NCI-H510A treated with DMSO at 0.1 percent for 48 hours (cell line): ENCODE measurements around the gene CHTF18.
"Not testable (repeated sequence)": the region's sequence is repeated elsewhere in the genome, so short reads cannot be mapped to it uniquely, and the experiment has no call there.

Source experiments
- DNase-seq: peaks from one replicate; lab custom pipeline; 2025; lab: John Stamatoyannopoulos, UW

CHTF18 gene

DNA sequence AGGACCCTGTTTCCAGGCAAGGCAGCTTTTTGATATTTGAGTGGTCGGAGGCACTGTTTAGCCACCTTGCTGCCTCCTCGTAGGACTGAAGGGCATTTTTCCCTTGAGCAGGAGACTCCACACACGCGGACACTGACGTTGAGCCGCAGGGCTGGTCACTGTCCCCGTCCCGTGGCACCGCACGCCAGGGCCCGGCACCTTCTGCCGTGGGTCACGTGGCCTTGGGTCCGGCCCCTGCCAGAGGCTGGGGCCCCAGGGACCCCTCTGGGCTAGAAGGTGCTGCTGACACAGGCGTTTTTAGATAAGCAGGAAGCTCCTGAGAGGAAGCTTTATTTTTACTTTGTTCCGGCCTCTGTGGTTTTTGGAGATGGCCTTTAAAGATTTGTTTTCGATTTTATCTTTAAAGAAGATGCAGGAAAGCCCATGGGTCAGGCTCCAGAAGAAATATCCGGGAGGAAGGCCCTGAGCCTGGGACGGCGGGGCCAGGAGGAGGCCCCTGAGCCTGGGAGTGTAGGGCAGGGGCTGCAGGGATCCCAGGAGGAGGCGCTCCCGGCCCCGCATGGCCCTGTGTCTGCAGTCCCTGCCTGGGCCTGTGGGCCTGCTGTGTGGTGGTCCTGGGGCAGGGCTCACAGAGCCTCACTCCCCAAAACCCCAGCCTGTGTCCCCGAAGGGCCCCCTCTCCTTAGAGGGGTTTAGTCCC, 42.6 kb downstream of the CHTF18 start:
- no peak for DNase-seq

DNA sequence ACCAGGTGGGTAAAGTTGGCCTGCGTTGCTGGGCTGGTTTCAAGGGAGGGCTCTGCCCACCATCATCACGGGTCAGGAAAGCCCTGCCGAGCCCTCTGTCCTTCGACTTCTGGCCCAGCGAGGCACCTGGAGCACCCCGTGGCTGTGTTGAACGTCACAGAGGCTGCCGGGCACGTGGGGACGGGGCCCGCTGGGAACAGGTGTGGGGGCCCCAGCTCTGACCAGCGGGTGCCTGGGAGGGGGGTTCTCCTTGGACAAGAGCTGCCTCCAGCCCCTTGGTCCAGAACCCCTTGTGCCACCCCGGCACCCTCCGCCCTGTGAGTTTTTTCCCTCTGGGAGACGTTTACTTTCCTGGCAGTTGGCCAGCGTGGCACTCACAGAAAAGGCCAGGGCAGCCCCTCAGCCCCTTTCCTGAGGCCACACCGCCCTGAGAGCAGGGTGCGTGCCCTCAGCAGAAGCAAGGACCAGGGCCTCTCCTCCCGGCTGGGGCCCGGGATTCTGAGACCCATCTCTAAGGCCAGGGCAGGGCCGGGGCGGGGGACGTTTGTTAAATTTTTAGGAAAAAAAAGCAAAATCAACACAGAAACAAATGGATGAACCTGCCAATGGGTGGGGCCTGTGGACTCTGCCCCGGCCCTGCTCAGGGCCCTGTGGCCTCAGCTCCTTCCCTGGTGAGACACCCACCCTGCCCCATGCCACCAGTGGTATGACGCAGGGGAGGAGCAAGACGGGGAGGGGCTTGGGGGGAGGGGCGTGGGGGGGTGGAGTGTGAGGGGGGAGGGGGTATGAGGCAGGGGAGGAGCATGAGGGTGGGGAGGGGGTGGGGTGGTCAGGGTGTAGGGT, 43.4 kb downstream of the CHTF18 start:
- DNase-seq, result no peak

DNA sequence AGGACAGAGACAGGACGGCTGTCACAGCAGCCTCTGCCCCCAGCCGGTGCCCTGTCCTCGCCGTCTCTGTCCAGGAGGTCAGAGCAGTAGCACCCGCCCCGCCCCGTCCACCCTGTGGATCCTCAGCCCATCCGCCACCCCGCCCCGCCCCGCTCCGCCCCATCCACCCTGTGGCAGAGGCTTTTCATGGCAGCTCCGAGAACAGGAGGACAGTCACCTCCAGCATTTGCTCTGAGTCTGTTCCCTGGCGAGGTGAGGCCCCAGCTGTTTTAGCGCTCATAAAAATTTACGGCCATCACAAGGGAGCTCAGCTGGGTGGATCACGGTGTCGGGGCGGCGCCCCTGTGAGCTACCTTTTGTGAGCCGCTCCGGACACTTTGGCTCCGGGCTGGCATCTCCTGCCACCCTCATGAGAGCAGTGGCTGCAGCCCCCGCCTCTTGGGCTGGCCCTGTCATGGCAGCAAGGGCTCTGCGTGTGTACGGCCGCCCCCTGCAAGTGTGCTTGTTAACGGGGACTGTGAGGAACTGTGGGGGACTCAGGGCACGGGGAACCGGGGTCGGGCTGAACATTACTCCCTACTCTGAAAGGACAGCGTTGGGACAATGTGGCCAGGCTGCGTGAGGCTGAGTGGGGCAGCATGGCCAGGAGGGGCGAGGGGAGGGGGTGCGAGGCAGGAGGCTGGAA, 44.4 kb downstream of the CHTF18 start:
- no peak for DNase-seq

DNA sequence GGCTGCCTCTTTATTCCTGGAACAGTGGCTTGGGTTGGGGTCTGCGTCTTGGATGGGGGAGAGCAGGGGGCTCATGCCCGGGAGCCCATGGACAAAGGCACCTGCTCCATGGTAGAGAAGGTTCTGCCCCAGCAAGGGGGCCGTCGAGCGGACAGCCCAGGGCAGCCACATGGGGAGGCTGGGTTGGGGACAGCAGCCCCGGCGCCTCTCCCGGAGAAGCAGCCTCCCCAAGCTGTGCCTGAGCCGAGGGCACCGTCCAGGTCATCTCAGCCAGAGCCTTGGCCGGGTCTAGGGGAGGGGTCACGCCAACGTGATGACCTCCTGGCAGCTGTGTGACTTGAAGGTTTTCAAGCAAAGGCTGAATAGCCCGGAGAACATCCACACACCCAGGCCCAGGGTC, 45.0 kb downstream of the CHTF18 start:
- DNase-seq, result no peak

DNA sequence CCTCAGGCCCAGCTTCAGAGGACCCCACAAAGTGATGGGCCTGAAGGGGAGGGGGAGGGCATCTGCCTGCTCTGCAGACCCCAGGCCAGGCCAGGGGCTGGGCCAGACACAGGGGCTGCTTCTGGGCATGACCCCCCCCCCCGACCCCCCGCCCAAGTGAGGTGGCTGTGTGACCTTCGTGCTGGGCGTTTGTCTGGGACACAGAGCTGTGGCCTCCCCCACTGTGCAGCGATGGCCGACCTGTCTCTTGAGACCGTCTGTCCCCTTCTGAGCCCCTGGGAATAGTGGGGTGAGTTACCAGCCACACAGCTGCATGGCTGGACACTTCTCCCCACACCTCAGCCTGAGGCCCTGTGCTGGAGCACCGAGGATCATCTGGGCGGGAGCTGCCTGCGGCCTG, 47.0 kb downstream of the CHTF18 start:
- no peak for DNase-seq

DNA sequence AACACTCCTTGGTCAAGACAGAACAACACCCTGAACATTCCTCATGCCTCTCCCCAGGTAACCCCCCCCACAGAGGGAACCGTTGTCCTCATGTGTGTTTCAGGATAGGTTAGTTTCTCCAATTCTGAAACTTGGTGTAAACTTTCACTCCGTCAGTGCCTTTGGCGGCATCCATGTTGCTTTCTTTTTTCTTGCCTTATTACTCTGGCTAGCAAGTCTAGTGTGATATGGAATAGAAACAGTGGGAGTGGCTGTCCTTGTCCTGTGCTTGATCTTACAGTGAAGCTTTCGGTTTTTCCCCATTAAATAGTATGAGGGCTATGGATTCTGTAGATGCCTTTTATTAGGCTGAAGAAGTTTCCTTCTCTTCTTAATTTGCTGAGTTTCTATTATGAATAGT, 47.8 kb downstream of the CHTF18 start:
- DNase-seq, result no peak

DNA sequence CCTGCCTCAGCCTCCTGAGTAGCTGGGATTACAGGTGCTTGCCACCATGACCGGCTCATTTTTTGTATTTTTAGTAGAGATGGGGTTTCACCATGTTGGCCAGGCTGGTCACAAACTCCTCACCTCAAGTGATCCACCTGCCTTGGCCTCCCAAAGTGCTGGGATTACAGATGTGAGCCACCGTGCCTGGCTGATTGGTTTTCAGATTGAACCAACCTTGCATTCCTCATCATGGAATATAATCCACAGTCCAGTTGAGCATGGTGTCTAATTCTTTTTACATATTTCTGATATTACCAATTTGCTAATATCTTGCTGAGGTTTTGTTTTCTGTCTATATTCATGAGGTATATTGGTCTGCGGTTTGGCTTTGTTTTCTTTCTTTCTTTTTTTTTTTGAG, 48.4 kb downstream of the CHTF18 start:
- DNase-seq, result not testable (repeated sequence)

DNA sequence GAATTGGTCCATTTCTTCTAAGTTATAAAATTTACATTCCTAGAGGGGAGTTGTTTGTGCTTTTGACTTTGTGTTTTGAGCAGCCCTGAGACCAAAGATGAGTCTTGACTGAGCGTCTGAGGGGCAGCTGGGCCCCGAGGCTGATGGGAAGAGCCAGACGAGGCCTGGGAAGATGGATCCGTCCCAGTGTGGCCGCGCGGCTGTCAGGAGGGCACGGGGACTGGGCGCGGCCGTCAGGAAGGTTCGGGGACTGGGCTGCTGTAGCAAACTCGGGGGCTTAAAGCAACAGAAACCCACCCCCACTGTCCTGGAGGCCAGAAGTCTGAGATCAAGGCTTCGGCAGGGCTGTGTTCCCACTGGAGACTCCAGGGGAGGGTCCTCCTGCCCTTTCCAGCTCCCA, 50.3 kb downstream of the CHTF18 start:
- no peak for DNase-seq

DNA sequence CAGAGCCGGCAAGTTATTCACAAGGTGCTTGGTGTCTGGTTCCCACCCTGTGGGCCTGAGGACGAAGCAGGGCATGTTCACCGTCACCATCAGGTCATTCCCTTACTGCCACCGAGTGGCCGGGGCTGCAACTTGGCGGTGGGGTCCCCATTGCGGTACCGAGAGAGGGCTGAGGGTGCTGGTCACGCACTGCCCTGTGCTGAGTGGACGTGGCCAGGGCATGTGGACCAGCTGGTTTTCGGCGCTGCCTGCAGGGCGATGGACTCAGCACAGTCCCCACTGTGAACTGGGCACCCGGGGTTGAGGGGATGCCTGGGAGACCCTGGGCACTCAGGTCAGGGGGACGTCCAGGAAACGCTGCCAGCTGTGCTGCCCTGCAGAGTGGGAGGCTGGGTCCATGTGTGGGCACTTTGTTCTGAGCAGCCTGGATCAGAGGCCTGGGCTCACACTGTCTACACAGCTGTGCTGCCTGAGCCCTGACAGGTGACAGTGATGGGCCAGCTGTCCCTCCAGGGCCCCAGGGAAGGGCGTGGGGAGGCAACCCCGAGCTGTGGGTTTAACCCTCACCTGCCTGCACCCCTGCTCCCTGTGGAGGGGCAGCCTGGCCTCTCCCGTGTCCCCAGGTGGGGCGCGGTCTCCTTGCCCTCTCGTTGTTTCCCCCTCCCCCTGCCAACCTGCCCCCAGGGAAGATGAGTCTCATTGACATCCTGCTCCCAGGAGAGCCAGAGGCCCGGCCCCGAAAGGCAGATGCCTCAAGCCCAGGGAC, 51.4 kb downstream of the CHTF18 start:
- no peak for DNase-seq

DNA sequence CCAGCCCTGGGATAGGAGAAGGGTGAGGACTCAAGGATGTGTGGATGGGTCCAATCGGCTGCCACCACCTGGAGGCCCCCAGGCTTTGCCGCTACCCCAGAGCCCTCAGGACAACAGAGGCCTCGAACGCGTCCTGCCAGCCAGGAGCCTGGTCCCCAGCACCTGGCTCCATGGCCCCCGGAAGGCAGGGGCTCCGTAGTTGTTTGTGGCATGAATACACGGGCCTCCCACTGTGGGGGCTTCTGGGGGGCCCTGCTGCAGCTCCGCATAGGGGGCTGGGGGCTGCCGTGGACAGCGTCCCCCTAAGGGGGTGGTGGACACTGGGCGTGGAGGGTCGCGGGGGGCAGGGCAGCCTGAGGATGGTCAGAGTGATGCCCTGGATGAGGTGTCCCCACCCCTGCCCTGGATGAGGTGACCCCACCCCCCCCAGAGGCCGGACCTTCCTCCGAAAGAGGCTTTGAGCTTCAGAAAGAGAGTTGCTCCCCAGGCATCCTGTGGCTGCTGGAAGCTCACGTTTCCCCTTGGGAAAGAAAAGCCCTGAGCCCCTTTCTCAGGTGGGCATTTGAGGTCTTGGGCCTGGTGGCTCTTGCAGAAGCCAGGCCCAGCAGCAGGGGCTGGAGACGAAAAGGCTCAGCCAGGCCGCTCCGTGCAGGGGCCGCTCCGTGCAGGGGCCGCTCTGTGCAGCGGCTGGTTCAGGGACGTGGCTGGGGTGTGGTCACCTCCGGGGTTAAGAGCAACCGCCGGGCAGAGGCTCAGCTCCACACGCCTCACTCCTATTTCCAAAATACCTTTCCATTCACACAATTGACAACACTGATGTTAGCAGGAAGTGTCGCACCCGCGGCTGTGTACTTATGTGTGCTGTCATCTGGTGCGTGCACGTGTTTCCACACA, 52.4 kb downstream of the CHTF18 start:
- DNase-seq, result no peak

DNA sequence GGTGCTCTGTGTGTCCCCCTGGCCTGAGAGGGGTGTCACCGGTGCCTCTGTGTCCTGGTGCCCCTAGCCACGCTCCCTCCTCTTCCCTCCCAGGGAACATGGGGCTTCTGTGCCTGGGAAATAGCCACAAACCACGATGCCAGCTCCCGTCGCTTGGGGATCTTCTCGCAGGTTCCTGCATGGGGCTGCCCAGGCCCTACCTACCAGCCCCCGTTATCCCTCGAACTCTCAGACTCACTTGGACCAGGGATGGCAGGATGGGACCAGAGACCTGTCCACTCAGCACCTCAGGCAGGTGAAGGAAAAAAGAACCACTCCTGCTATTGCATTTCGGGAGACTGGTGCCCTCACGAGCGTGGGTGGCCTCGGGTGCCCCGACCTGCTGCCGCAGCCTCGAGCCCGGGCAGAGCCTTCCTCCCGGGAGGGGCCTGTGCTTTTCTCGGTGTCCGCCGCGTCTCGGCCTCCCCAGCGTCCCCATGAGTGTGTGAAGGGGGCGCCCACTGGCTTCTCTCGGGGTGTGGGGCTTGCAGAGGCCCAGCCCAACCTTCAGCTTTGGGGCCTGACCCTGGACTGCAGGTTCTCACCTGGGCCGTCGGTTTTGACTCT, 53.1 kb downstream of the CHTF18 start:
- DNase-seq, result no peak

DNA sequence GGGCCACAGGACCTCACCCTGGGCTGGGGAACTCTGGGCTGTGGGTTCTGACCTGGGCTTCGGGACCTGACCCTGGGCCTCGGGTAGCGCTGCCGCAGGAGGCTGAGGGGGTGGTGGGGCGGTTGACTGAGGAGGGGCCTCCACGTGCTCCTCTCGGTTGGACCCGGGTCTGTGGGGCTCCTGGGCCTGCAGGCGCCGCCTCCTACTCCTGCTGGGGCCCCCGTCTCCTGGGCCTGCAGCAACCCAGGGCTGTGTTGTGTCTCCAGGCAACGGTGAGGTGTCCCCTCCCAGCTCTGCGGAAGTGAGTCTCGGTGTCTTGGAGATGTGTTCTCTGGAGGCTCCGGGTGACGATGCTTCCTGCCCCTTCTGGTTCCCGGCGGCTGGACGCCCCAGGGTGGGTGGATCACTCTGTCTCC, 53.6 kb downstream of the CHTF18 start:
- no peak for DNase-seq

DNA sequence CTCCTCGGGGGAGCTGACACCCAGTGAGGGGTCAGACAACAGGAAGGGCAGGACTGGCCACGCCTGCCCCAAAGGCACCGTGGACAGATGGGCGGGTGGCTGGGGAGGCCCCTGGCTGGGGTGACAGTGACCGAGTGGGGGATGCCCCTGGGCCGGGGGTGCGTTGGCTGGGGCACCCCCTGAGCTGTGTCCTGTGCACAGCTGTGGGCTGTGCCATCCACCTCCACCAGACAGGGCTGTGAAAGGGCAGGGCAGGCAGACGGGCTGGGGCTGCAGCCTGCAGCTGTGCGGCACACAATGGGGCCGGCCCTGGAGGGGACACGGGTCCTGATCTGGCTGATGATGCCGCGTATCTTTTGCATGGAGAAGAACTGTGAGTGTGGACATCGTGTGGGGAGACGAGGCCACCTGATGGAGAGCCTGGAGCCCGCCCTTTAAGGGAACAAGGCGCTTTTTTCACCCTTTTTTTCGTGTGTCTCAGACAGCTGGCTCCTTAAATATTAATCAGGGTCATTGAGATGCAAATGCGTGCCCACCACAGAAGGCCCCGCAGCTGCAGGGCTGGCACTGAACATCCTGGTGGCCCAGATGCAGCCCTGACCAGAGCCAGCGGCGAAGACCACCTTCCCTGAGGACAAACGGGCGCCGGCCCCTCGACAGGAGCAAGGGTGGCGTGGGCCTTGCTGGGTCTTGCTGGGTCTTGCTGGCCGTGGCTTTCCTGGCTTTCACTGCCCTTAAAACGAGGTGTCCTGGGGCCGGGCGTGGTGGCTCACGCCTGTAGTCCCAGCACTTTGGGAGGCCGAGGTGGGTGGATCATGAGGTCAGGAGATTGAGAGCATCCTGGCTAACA, 54.5 kb downstream of the CHTF18 start:
- DNase-seq, result no peak

DNA sequence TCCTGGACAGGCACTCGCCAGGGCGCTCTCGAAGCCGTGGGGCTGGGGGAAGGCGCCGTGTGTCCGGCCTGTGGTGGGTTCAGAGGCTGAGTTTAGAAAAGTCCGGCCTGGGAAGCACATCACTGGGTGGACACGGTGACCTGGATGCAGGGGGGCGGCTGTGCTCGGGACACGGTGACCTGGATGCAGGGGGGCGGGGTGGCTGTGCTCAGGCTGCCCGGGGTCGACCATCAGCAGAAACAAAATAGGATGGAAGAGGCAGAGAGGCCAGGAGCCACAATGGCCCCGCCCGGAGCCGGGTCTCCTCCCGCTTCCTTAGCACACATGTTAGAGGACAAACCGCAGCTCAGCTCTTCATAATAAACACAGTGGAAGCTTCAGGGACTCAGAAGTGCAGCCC, 55.4 kb downstream of the CHTF18 start:
- DNase-seq, result no peak

DNA sequence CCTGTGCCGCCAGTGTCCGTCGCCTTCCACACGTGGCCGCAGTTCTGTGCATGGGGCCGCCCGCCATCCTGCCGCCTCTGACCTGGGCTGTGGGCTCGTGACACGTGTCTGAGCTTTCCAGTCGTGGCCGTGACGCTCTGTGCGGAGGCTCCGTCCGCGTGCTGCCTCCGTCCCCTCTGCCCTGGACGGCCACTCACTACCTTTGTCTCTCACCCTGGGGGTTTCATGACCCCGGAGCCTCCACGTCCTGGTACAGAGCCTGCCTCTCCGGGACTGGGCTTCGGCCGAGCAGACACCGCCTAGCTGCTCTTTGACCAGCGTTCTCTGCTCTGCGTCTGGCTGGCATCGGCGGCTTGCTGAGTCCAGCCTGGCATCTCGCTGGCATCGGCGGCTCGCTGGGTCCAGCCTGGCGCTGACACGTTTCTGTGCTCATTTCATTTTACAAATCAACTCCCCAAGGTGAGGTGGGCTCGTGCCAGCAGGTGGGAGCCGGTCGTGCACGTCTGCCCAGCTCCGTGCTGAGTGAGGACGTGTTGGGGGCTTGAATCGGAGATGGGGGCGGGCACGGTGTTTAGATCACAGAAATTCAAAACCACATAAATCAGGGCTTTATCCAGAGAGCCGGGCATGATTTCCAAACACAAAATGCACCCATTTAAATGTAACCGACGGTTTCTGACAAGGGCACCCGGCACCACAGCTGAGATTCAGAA, 56.4 kb downstream of the CHTF18 start:
- no peak for DNase-seq

DNA sequence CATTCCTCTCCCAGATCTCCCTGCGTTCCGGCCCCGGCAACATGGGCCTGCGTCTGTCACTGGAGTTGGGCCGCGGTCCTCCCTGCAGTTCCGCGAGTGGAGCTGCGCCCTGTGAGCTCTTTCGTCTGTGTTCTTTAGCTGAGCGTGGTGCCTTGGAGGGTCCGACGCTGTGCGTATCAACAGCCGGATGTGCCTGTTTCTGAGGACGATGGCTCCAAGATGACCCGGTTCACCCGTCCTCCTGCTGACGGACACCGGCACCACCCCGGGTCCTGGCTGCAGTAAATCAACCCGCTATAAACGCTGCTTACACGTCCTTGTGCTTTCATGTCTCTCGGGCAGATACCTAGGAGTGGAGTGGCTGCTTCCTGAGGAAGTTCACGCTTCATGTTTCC, 56.9 kb downstream of the CHTF18 start:
- no peak for DNase-seq

DNA sequence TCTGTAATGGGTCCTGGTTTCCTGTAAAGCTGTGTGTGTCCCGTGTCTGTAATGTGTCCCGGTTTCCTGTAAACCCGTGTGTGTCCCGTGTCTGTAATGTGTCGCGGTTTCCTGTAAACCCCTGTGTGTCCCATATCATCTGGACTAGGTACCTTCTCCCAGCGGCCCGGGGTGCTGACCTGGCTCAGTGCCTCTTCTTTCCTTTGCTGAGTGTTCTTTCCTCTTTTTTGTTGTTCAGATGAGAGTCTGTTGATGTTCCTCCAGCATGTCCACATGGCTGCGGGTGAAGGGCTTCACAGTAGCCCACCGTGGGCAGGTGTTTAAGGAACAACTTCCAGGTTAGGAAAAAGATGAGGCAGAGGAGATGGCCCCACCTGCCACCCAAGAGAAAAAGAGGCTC, 58.7 kb downstream of the CHTF18 start:
- no peak for DNase-seq
